Measurements from ENCODE around the gene ARMC3.
"Not testable (repeated sequence)": the region's sequence is repeated elsewhere in the genome, so short reads cannot be mapped to it uniquely, and the experiment has no call there.

ARMC3 gene

DNA sequence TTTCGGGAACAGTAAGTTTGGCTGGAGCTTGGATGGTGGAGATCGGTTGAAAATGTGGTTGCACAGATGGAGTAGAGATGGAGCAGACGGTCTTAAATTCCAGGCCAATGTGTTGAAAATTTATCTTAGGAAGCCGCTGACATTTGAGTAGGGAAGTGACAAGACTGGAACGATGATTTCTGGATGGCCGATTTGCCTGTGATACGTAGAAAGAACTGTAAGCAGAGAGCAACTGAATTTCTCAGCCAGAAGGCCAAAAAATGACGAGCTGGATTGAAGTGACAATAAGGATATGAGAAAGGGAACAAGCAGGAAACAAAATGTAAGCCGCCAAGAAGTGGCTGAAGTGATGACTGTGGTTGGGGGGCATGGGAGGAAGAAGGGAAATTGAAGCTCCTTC, 687 bp upstream of the ARMC3 start:
- DNase-seq (ENCODE audit: low read depth in 2 of 2), result no peak

DNA sequence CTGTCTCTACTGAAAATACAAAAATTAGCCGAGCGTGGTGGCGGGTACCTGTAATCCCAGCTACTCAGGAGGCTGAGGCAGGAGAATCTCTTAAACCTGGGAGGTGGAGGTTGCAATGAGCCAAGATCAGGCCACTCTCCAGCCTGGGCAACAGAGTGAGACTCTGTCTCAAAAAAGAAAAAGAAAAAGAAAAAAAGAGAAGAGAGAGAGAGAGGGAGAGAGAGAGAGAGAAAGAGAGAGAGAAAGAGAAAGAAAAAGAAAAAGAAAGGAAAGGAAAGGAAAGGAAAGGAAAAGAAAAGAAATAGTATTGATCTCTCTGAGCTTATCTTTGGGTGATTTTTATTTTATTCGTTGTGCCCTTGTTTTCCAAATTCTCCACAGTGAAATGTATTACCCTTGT, 1.2 kb downstream of the ARMC3 start:
- not testable (repeated sequence) for DNase-seq (ENCODE audit: low read depth in 2 of 2)

DNA sequence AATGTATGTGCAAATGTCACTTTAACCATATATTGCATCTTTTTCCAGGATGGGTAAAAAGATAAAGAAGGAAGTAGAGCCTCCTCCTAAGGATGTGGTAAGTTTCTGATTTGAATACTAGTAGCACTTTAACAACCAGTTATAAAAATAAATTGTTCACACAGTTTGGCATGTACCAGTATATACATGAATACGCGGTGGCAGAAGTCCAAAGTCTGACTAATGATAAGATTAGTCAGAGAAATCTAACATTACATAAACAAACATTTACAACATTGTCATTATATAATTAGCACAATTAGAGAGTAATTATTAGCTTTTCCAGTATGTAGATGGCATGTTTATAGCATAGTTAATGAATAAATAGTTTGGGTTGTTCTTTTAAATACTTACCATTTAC, 4.1 kb downstream of the ARMC3 start:
- no peak for DNase-seq (ENCODE audit: low read depth in 2 of 2)

DNA sequence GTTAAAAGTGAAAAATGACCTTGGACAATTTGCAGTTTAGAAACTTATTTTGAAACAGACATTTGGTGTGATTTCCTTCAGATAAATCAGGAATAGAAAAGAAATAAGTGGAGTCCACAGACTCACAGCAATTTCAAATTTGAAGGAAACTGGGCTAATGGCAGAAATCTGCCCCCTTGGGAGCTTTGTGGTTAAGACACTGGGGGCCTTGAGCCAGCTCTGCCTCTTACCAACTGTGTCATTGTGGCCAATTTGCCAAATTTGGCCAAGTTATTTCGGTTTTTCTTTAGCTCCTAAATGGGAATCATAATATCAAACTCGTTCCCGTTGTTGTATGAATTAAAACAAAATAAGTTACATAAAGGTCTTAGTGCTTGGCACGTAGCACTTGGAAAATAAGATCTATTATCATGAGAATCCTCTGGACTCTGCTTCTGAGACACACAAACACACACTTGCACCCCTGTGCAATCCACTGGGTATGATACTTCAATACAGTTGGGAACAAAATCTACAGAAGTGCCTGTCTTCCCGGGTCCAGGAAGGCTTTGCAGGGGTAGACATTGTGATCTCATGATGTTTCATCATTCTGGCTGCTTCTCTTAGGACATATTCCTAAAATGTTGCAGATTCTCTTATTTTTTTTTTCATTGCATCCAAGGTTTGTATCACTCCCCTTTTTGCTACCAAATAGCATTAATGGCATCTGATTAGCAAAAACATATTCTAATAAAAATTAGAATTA, 4.9 kb downstream of the ARMC3 start:
- DNase-seq (ENCODE audit: low read depth in 2 of 2), result no peak

DNA sequence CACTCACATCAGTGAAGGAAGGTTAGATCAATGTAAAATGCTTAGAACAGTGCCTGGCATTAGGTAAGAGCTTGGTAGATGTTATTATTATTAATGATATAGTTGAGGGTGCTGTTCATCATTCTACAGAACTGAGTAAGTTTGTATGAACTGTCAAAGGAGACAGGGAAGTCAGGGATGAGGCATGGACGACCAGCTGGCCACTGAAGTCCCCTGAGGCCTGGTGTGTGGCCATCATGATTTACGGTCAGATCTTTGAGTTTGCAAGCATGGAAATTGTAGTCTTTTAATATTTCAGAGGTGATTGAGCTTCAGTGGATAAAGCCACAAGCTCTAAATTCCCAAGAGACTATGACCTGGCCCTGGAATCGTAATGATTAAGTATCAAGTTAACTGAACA, 6.9 kb downstream of the ARMC3 start:
- DNase-seq (ENCODE audit: low read depth in 2 of 2), result no peak

DNA sequence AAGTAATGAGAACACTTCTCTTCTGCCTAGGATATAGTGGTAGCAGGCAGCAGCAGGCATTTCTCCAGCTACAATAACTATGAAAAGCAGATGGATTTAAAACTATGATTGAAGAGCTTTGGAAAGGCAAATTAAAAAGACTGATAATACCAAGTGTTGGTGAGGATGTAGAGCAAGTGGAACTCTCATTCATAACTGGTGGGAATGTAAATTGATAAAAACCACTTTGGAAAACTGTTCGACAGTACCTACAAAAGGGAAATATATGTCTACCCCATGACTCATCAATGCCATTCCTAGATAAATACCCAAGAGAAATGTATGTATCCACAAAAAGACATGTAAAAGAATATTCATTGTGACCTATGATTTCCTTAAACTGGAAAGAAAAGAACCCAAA, 14.6 kb downstream of the ARMC3 start:
- DNase-seq (ENCODE audit: low read depth in 2 of 2), result no peak

DNA sequence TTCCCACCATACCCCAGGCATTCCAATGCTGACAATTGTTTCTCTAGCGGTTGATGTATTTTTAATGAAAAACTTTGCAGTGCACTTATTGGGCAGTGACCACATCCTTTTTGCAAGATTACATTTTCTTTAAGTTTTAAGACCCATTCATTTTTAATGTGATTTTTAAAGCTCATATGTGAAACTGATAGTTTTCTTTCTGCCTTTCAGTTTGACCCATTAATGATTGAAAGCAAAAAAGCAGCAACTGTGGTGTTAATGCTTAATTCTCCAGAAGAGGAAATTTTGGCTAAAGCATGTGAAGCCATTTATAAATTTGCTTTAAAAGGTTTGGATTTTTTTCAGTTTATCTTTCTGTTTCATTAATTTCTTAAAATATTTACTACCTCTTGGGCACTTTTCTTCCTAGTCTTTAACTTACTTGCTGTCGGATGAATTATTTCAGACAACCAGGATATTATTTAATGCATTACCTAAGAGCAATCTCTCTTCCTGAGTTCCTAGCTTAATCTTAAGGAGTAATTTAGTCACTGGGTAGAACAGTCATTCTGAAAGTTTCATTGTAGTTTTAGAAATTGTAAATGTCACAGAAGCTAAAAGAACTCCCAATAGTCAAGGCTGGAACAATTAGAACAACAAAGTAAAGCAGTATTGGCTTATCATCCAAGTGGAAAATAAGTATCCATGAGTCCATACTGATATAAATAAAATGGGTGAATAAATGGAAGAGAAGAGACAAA, 18.3 kb downstream of the ARMC3 start:
- DNase-seq (ENCODE audit: low read depth in 2 of 2), result no peak

DNA sequence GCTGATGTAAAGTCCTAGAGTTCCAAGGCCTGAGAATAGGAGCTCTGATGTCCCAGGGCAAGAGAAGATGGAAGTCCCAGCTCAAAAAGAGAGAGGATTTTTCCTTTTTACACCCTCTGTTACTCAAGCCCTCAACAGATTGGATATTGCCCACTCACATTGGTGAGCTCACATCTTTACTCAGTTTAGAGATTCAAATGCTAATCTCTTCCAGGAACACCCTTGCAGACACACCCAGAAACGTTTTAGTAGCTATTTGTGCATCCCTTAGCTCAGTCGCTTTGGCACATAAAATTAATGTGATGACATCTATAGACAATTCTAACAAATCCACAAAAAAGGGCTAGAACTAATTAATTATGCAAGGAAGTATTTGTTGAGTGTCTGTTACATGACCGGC, 27.1 kb downstream of the ARMC3 start:
- no peak for DNase-seq (ENCODE audit: low read depth in 2 of 2)

DNA sequence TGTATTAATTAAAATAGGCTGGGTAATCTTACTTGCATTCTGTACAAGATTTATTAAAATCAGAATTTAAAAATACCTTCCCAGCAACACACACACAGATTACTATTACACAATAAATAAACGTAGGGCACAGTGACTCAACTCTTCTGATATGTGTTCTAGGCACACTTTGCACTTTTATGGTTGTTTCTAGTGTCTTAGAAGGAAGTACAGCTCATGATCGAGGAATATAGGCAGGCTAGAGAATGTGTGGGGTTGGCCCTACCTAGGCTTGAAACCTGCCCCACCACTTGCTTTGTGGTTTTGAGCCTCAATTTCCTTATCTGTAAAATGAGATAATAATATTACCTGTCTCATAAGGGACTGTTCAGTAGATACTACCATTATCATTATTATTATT, 30.5 kb downstream of the ARMC3 start:
- DNase-seq (ENCODE audit: low read depth in 2 of 2), result no peak

DNA sequence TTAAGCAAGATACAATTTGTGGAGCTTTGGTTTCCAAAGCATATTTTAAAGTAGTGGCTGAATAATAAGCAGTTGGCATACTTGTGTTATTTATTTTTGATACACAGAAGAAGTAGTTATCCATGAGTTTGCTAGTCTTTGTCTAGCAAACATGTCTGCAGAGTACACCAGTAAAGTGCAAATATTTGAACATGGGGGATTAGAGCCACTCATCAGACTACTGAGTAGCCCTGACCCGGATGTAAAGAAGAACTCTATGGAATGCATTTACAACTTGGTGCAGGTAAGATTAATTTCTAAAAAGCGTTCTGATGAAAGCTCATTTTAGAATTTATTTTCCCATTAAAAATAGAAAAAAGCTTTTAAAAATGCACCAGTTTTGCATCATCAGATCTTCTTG, 31.4 kb downstream of the ARMC3 start:
- no peak for DNase-seq (ENCODE audit: low read depth in 2 of 2)

DNA sequence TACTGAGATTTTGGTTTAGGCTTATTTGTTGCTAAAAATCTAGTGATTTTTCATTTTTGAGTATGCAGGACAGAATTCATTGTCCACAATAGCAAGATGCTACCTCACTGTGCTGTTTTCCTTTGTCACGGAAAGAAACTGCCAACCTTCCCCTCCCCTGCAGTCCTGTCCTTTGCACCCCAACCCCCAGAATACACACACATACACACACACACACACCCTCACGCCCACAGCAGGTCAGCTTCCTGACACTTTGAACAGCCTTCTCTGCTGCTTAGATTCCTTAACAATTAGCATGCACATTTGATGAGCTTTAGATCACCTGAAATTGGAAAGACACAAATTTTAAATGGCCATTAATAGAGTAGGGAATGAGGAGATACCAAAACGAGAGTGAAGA, 32.1 kb downstream of the ARMC3 start:
- no peak for DNase-seq (ENCODE audit: low read depth in 2 of 2)

DNA sequence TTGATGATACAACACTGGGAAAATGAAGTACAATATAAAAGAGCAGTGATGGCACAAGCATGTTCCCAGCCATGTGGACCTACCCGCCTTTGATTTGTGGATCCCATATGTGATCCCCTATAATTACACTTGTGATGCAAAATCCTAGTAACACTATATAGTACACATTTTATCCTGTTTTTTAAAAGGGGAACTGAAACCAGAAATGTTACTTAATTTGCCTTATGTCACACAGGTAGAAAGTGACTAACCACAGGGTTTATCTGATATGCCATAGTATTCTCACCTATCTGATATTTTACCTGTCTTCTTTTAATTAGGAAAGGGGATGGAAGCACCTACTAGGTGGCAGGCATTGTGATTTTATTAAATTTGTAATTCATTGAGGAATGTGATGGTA, 35.0 kb downstream of the ARMC3 start:
- no peak for DNase-seq (ENCODE audit: low read depth in 2 of 2)

DNA sequence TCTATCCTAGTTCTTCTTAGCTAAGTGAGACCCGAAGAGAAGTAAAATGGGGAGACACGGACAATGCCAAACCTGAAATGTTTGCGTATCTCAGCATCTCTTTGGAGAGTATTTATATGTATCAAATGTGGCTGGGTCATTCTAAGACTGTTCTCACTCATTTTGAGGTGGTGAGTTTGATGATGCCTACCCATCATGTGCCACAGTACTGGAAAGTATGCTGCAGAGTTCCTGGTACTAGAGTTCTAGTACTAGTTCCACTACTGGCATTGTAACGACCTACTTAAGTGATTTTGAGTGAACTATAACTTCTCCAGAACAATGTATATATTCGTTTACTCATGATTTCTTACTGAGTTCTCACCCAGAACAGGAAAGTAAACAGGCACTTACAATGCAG, 41.9 kb downstream of the ARMC3 start:
- no peak for DNase-seq (ENCODE audit: low read depth in 2 of 2)

DNA sequence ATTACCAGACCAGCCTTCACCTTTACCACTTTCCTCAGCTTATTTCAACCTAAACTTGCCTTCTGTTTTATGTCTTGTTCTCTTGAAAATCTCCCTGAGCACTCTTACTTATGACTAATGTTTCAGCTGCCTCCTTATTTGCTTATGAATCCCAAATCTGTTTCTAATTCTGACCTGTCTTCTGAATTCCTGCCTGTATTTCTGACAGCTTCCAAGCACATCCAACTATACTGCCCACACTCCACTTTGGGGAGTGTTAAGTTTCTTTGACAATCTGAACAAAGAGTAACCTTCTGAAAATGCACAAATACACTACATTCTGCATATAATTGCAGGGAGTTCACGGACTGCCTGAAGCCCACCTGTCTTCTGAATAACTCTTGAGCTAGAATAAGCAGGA, 48.7 kb downstream of the ARMC3 start:
- no peak for DNase-seq (ENCODE audit: low read depth in 2 of 2)

DNA sequence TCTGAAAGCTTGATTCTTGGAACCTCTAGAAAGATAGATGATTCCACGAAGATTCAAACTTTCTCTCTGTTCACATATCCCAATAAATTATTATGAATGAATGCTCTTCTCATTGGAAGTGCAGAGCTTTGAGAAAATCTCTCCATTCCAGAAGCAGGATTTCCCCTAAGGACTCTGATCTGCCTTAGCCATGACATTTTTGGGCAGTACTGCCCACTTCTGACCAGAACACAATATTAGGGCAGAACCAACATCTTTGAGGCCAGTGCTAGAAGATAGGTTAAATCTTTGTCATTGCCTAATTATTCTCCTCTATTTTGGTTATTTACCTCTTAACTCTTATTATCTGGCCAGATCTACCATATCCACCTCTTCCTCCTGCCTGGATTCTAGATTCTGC, 49.9 kb downstream of the ARMC3 start:
- DNase-seq (ENCODE audit: low read depth in 2 of 2), result no peak

DNA sequence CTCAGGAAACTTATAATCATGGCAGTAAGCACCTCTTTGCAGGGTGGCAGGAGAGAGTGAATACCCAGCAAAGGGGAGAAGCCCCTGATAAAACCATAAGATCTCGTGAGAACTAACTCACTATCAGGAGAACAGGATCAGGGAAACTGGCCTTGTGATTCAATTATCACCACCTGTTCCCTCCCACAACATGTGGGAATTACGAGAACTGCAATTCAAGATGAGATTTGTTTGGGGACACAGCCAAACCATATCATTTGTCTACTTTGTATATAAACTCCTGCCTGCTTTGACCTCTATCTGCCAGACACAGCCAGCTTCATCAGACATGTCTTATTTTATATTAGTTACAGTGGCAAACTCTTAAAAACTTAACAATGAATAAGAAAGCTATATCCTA, 50.4 kb downstream of the ARMC3 start:
- no peak for DNase-seq (ENCODE audit: low read depth in 2 of 2)

DNA sequence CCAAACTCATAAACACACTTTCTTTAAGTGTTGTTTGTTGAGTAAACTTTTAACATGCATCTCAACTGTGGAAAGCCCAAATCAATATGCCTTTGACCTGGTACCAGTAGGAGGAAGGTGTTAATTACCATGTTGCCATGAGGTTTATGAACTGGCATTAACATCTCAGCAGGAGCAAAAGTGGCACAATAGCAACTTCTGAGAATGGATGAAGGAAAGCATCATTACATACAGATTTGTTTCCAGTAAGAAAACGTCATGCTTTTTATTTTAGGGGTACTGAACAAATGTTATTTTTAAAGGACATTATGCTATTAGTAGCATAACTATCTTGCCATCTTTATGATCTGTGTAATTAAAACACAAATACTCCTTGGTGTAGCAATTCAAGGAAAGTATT, 51.1 kb downstream of the ARMC3 start:
- DNase-seq (ENCODE audit: low read depth in 2 of 2), result no peak

DNA sequence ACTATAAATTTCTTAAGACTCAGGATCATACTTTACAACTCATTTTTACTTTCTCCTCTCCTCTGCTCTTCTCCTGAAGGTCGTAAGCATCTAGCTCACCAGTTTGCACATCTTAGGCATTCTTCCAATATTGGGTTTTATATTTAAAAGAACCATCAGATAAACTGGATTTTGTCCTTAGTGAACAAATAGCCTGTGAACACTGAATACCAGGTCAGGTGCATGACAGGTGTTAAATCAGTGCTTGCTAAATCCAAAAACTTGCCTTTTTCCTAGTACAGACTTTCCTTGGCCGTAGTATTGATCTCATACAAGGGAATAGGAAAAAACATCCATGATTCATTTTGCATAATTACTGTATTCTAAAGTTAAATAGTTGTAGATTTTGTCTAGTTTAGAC, 53.0 kb downstream of the ARMC3 start:
- no peak for DNase-seq (ENCODE audit: low read depth in 2 of 2)

DNA sequence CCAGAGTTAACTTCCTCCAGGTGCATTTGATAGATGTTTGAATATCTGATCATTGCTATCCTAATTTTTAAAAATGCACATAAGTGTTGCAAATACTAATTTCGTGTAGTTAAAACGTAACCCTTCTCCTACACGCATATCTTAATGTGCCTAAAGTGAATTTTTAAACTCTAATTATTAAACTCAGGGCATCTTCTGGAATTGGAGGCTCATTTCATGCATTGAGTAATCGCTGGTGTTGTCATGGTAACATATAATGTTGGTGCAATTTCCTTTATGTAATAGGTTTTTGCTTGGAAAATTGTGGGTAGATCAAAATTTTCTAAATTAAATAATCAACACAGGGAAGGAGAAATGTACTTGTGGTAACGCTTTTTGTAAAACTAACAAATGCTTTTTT, 56.2 kb downstream of the ARMC3 start:
- DNase-seq (ENCODE audit: low read depth in 2 of 2), result no peak

DNA sequence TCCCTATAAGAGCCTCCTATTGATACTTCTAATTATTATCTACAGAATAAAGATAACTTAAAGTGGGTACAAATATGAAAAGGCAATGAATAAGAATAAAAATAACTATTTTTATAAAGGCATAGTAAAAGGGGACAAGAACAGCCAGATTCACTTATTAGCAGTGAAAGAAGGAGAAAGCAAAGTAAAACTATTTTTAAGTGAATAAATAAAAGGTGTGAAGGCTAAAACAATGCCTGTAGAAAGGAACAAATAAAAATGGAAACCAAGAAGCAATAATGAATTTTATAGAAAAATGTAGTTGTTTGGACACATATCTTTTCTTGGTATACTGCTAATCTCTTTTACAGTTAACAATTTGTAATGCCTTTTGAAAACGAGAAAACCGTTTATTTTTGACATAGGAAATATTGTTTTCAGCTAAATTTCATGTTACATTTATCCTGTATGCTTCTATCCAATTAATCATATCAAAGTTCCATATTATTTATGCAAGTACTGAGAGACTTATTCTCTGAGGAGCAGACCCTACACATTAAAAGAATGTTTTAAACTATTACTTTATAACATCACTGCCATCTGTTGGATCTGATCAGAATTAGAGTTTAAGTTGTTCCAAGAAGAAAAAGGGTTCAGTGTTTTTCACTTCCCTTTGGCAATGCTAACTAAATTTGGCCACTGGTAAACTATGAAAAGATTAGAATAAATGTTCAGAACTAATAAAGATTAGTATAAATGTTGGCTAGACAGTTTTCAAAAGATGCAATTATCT, 59.1 kb downstream of the ARMC3 start:
- DNase-seq (ENCODE audit: low read depth in 2 of 2), result no peak

DNA sequence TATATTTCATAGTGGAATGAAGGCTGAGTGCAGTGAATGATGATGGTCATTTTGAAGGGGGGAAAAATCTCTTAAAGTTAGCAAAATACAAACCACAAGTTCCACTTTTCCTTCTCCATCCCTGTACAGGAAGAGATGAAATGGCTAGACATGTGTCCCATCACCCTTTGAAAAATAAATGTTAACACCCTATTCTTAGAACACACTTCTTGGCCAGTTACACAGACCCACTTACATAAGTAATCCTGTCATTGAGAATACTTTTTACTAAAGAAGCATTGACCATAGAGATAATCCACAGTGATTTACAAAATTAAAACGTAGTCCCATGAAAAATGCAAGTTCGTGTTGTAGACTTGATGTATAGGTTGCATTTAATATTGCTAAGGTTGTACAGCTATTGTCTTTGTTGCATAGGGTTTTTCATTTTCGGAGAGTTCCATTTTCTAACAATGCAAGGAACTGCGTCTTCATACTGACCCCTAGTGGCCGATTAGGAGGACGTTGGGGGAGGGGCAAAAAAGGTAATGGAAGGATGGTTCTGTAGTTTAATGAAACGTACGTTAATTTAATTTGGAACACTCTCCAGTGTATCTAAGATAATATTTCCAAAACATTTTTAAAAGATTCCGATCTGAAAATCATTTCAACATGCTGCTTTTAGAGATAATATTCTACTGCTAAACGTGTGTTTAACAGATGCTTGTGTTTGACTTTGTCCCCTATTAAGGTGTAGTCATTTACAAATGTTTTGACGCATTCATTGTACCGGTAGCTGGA, 60.9 kb downstream of the ARMC3 start:
- peak; percentile 19 to 43 for DNase-seq (ENCODE audit: low read depth in 2 of 2)

DNA sequence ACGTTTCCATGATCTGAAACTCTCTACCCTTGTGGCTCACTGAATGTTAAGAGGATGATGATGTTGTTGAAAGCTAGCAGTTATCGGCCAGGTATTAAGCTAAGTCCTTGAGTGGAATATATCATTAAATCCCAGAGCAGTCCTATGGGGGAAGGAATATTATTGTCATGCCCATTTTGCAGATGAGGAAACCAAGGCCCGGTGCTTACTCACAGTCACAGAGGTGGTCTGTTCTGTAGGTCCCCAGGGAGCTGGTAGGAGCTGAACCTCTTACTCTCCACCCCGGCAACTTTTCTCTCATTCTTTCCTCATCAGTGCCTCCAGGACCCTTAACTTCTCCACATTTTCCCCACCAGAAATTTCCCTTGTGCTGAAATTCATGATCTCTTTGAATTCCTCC, 62.6 kb downstream of the ARMC3 start:
- DNase-seq (ENCODE audit: low read depth in 2 of 2), result no peak
